GM13976 (cell line): ENCODE measurements around the gene LTB4R.

ENCODE experiments used
- DNase-seq: peaks from one replicate; pipeline ENCODE4 v3.0.0; 2012; ENCODE audit warnings: low spot score
- CTCF ChIP-seq: IDR thresholded peaks from 2 replicates; pipeline ENCODE4 v1.5.1; 2012; ENCODE audit warnings: borderline replicate concordance, mild to moderate bottlenecking; ENCODE audit not compliant: insufficient read depth; ENCODE audit errors: extremely low read depth, missing control alignments, control extremely low read depth
- in situ Hi-C: fragments of 300-500 bp; cut with MboI; formaldehyde crosslinking; loops from one replicate; pipeline ENCODE4 v1.12.0; 2022; ENCODE audit warnings: low sequenced_read_pairs, mixed read lengths, inconsistent platforms; ENCODE audit not compliant: unreplicated experiment

LTB4R gene

GRCh38 chr14:24366413-24366720, 55.1 kb downstream of the LTB4R start:
- DNase-seq, result no peak
- in situ Hi-C loops, result loop anchor here (10.0 kb wide), 1 partner anchor 68 kb away; no protein-coding TSS in a partner anchor
- TF ChIP-seq CTCF, result no peak

GRCh38 chr14:24366721-24367513, 55.6 kb downstream of the LTB4R start:
- no peak for TF ChIP-seq CTCF
- in situ Hi-C loops, result loop anchor here (10.0 kb wide), 1 partner anchor 68 kb away; no protein-coding TSS in a partner anchor
- DNase-seq, result peak; percentile 90
